Measurements from ENCODE around the gene CD109. TPM values are rescaled to one million over a fixed set of nuclear protein-coding genes. Genes with fewer than 3 reads are reported as not detected.

Gene CD109
- total and polyA plus RNA-seq, 2 of the 8 experiments (the other 6 are each of a cell fraction or from before 2014, with no cell fraction given) = 1.4 to 5.3 TPM

DNA sequence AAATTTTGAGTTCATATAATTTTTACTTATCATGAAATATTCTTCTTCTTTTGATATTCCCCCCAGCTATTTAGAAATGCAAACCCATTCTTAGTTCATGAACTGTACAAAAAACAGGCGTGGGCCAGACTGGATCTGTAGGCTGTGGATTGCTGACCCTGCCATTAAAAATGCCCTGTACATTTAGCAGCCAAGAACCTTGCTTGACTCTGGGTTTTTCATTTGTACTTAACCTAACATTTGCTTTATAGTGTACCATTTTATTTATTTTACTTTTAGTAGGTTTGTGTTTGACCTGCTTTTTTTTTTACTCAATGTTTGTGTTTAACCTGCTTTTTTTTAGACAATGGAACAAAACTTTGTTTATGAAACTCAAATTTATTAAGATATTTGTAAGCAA lies 14.9 kb downstream of the CD109 start:
- no peaks in the 10 kb centered on the region for H3K9me3 ChIP-seq (ENCODE audit: insufficient read depth in 2 of 2, low read depth in 1 of 2, low read length in 1 of 2)
- H3K56ac ChIP-seq (replicated peaks; ENCODE audit: insufficient read length, low read depth, low read length) = no peak overlapping the region
- peaks cover 0 to 4% (median 3%) of the 10 kb centered on the region in 4 experiments; a peak in 4 of 7 replicates for H3K4me1 ChIP-seq (replicated peaks in 1 of 4; ENCODE audit: control insufficient read depth in 3 of 4, insufficient read depth in 4 of 4, low read length in 3 of 4)
- CTCF ChIA-PET (ENCODE audit: partially characterized antibody) = no interaction called here
- no peak overlapping the region for H4K8ac ChIP-seq (ENCODE audit: extremely low read depth, insufficient read depth, low read length)
- H3K23me2 ChIP-seq (ENCODE audit: low read depth, low read length) = no peaks in the 10 kb centered on the region
- POLR2A ChIA-PET (ENCODE audit: partially characterized antibody) = no interaction called here
- H3K4me3 ChIP-seq (ENCODE audit: extremely low read depth in 1 of 4, insufficient read depth in 2 of 4, low read depth in 3 of 4, low read length in 4 of 4) = no peak overlapping the region
- H3K4me2 ChIP-seq (ENCODE audit: insufficient read depth in 1 of 2, low read depth in 2 of 2, low read length in 2 of 2) = no peak overlapping the region
- no peak overlapping the region for H3K18ac ChIP-seq (ENCODE audit: extremely low read depth, low read length)
- H3K14ac ChIP-seq (ENCODE audit: insufficient read length) = no peak overlapping the region
- H3K27ac ChIP-seq (ENCODE audit: low read depth, low read length) = no peak overlapping the region
- H2AK5ac ChIP-seq (ENCODE audit: low read depth, low read length) = no peak overlapping the region
- H4K20me1 ChIP-seq (replicated peaks in 1 of 2; ENCODE audit: control insufficient read depth in 1 of 2, insufficient read depth in 2 of 2, low read length in 2 of 2) = no peaks in the 10 kb centered on the region
- no peak for FAIRE-seq
- TF ChIP-seq SP4 (IDR thresholded peaks at IDR 0.05; ENCODE audit: low read length) = no peak
- no peak for TF ChIP-seq KDM1A (IDR thresholded peaks at IDR 0.05; ENCODE audit: borderline replicate concordance, low read length)
- TF ChIP-seq, protein P1, sequence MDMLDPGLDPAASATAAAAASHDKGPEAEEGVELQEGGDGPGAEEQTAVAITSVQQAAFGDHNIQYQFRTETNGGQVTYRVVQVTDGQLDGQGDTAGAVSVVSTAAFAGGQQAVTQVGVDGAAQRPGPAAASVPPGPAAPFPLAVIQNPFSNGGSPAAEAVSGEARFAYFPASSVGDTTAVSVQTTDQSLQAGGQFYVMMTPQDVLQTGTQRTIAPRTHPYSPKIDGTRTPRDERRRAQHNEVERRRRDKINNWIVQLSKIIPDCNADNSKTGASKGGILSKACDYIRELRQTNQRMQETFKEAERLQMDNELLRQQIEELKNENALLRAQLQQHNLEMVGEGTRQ (IDR thresholded peaks at IDR 0.05; ENCODE audit: low read length) = no peak
- TF ChIP-seq, protein P2, sequence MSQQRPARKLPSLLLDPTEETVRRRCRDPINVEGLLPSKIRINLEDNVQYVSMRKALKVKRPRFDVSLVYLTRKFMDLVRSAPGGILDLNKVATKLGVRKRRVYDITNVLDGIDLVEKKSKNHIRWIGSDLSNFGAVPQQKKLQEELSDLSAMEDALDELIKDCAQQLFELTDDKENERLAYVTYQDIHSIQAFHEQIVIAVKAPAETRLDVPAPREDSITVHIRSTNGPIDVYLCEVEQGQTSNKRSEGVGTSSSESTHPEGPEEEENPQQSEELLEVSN (IDR thresholded peaks at IDR 0.05) = no peak
- TF ChIP-seq POU5F1 (IDR thresholded peaks at IDR 0.05; ENCODE audit: low read depth, low read length) = no peak
- no peak overlapping the region for H2BK20ac ChIP-seq (ENCODE audit: low read length)
- H3K4ac ChIP-seq (replicated peaks; ENCODE audit: insufficient read length, low read depth, low read length) = no peak overlapping the region
- no peak overlapping the region for H2BK120ac ChIP-seq (replicated peaks; ENCODE audit: low read depth, low read length)
- H3K79me2 ChIP-seq (ENCODE audit: control insufficient read depth in 1 of 2, insufficient read depth in 2 of 2, low read length in 2 of 2) = no peaks in the 10 kb centered on the region
- H3K36me3 ChIP-seq (ENCODE audit: control insufficient read depth in 2 of 4, insufficient read depth in 4 of 4, low read length in 3 of 4) = no peaks in the 10 kb centered on the region
- no peaks in the 10 kb centered on the region for H3K27me3 ChIP-seq (replicated peaks in 1 of 4; ENCODE audit: control insufficient read depth in 3 of 4, extremely low read depth in 1 of 4, insufficient read depth in 3 of 4, low read length in 3 of 4)
- H3K79me1 ChIP-seq (ENCODE audit: low read depth, low read length) = no peaks in the 10 kb centered on the region
- H3K9ac ChIP-seq (replicated peaks in 1 of 4; ENCODE audit: extremely low read depth in 1 of 4, low read depth in 3 of 4, low read length in 3 of 4) = no peak overlapping the region
- DNase-seq (ENCODE audit: low read depth in 1 of 2, low spot score in 2 of 2) = no peak
- H2BK12ac ChIP-seq (ENCODE audit: low read depth, low read length) = no peak overlapping the region
- no peak overlapping the region for H2BK15ac ChIP-seq (ENCODE audit: low read length)
- H4K5ac ChIP-seq (ENCODE audit: insufficient read length, low read depth, low read length) = no peak overlapping the region
- 89% methylated on average over 1 of the region's 1 CpG; no CpG with 5 or more reads in 1 of the 2 experiments for WGBS, 2 experiments (ENCODE audit: extremely low coverage in 1 of 2, insufficient coverage in 1 of 2, insufficient read length in 1 of 2, insufficient replicate concordance in 2 of 2, low coverage in 1 of 2, low lambda C conversion rate in 2 of 2, missing lambda C conversion rate in 1 of 2)
- H2BK5ac ChIP-seq (ENCODE audit: low read depth, low read length) = no peak overlapping the region
- no peak overlapping the region for H2AFZ ChIP-seq (ENCODE audit: low read length)
- H3K23ac ChIP-seq (ENCODE audit: insufficient read length) = no peak overlapping the region
- H4K91ac ChIP-seq (replicated peaks; ENCODE audit: insufficient read length, low read length) = no peak overlapping the region

Data from H1 (cell line).